MM.1S (cell line): ENCODE measurements around the gene SRSF3.
A peak's percentile ranks its signal among the peaks of the same experiment; 100 is the strongest.

Experiments
- DNase-seq: peaks from one replicate; pipeline ENCODE4 v3.0.0-alpha.2; 2015
- H2AFZ ChIP-seq: fragments of 300-600 bp; sonication (generic); 2 replicates; pipeline ENCODE4 v1.6.0; 2016; ENCODE audit warnings: antibody characterized with exemption, low read length
- H3F3A ChIP-seq: fragments of 300-600 bp; sonication (generic); 2 replicates; pipeline ENCODE4 v1.6.1; 2016; ENCODE audit warnings: mild to moderate bottlenecking, antibody characterized with exemption, low read length, moderate library complexity, mixed read lengths; ENCODE audit not compliant: insufficient read depth
- H3K27ac ChIP-seq: fragments of 300-600 bp; sonication (generic); 2 replicates; pipeline ENCODE4 v1.5.1; 2016; ENCODE audit warnings: mild to moderate bottlenecking, low read length
- H3K27me3 ChIP-seq: fragments of 300-600 bp; sonication (generic); replicated peaks from 2 replicates; pipeline ENCODE4 v1.6.0; 2016; ENCODE audit warnings: low read length; ENCODE audit not compliant: insufficient read depth
- H3K36me3 ChIP-seq: fragments of 300-600 bp; sonication (generic); replicated peaks from 2 replicates; pipeline ENCODE4 v1.6.1; 2016; ENCODE audit warnings: mild to moderate bottlenecking, low read length, mixed read lengths; ENCODE audit not compliant: insufficient read depth
- H3K4me1 ChIP-seq: fragments of 300-600 bp; sonication (generic); 2 replicates; pipeline ENCODE4 v1.6.1; 2016; ENCODE audit warnings: low read length, mixed read lengths
- H3K4me2 ChIP-seq: fragments of 300-600 bp; sonication (generic); 2 replicates; pipeline ENCODE4 v1.6.0; 2016; ENCODE audit warnings: low read depth, low read length
- H3K4me3 ChIP-seq: fragments of 300-600 bp; sonication (generic); 2 replicates; pipeline ENCODE4 v1.5.1; 2016; ENCODE audit warnings: low read length, mixed read lengths
- H3K79me2 ChIP-seq: fragments of 300-600 bp; sonication (generic); 2 replicates; pipeline ENCODE4 v1.6.1; 2016; ENCODE audit warnings: mixed run types, low read length, mixed read lengths
- H3K9ac ChIP-seq: fragments of 300-600 bp; sonication (generic); 2 replicates; pipeline ENCODE4 v1.6.1; 2016; ENCODE audit warnings: low read length, mixed read lengths
- H3K9me2 ChIP-seq: fragments of 300-600 bp; sonication (generic); replicated peaks from 2 replicates; pipeline ENCODE4 v1.6.1; 2016; ENCODE audit warnings: mild to moderate bottlenecking, low read length, mixed read lengths; ENCODE audit not compliant: insufficient read depth
- H3K9me3 ChIP-seq: fragments of 300-600 bp; sonication (generic); replicated peaks from 2 replicates; pipeline ENCODE4 v1.6.1; 2016; ENCODE audit warnings: mild to moderate bottlenecking, low read length, mixed read lengths; ENCODE audit not compliant: insufficient read depth
- H4K20me1 ChIP-seq: fragments of 300-600 bp; sonication (generic); 2 replicates; pipeline ENCODE4 v1.6.1; 2016; ENCODE audit warnings: mild to moderate bottlenecking, low read length, moderate library complexity, mixed read lengths; ENCODE audit not compliant: insufficient read depth
- EZH2 ChIP-seq: fragments of 300-600 bp; sonication (generic); optimal IDR thresholded peaks from 2 replicates; pipeline ENCODE3; 2017; ENCODE audit warnings: low read depth, mild to moderate bottlenecking, antibody characterized with exemption, low read length, mixed read lengths
- EZH2phosphoT487 ChIP-seq: fragments of 300-600 bp; sonication (generic); IDR thresholded peaks from 2 replicates; pipeline ENCODE4 v1.6.1; 2018; ENCODE audit warnings: antibody characterized with exemption, low read length
- TF ChIP-seq, protein P1 (sequence below): fragments of 300-600 bp; sonication (generic); IDR thresholded peaks from 2 replicates; pipeline ENCODE4 v1.5.1; 2016; ENCODE audit warnings: antibody characterized with exemption, low read length, mixed read lengths

Gene SRSF3

DNA sequence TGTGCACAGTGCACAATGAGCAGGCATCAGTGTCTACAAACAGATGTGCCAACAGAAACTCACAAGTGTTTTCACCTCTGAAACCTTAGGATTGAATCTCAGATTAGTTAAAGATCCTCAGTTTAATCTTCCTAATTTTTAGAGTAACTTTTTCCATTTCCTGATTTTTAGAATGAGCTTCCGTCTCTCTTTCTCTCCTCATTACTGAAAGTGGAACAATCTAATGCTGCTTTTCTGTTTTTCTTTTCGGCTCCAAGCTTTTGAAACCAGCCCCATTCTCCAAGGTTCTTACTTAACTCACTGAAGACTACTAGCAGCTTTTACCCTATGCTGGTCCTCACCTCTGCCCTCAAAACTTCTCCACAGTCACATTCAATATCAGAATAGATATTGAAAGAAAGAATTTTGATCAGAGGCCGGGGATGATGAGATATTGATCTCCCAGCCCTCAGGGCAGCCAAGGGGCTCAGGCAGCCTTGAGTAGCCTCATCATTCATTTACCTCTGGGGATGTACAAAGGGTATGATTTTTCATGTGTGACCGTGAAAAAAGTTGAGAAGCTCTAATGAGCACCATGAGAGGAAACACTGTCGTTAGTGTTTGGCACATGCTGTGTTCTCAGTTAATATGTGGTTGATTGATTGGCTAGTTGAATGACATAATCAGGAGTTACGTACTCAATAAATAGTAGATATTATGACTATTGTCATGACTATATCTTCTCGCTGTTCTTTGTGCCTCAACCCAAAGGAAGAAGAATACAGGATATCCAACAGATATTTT is 35.0 kb upstream of the SRSF3 start:
- H3K27ac ChIP-seq = no peak overlapping the region
- H3K79me2 ChIP-seq = no peaks in the 10 kb centered on the region
- H3K9me3 ChIP-seq = no peaks in the 10 kb centered on the region
- H4K20me1 ChIP-seq = no peaks in the 10 kb centered on the region
- no peak overlapping the region for H3K9ac ChIP-seq
- H3K27me3 ChIP-seq = no peaks in the 10 kb centered on the region
- no peak overlapping the region for H2AFZ ChIP-seq
- H3K4me2 ChIP-seq = peak overlapping the region; percentile 15; the same call in 1 of the 2 replicates
- H3F3A ChIP-seq = no peaks in the 10 kb centered on the region
- peaks cover 9% of the 10 kb centered on the region; the same call in 1 of the 2 replicates for H3K4me1 ChIP-seq
- H3K9me2 ChIP-seq = no peaks in the 10 kb centered on the region
- DNase-seq = no peak
- TF ChIP-seq EZH2 (no peak), EZH2phosphoT487 (no peak)
- no peaks in the 10 kb centered on the region for H3K36me3 ChIP-seq
- no peak overlapping the region for H3K4me3 ChIP-seq

DNA sequence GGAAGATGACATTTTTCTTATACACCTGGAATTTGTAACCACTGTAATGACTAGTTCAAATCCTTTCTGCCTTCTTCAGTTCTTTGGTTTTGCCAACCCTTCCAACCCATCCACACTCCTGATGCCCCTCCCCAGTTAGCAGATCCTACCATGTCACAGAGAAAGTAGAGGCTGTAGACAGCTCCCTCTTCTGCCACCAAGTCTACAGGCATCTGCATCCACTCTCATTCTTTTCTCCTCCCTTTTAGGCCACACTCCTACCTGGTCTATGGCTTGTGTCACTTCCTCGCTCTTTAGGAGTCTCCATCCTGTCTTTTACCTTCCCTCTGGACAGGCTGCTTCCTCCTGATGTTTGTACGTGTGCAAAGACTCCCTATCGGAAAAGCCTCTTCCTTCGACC is 33.3 kb upstream of the SRSF3 start:
- Histone ChIP-seq H3K36me3 (no peaks in the 10 kb centered on the region), H3K79me2 (no peaks in the 10 kb centered on the region), H2AFZ (no peak overlapping the region), H3K9ac (no peak overlapping the region), H3F3A (no peaks in the 10 kb centered on the region), H4K20me1 (no peaks in the 10 kb centered on the region), H3K4me3 (no peak overlapping the region), H3K4me2 (no peak overlapping the region), H3K9me3 (no peaks in the 10 kb centered on the region), H3K27me3 (no peaks in the 10 kb centered on the region), H3K9me2 (no peaks in the 10 kb centered on the region), H3K27ac (no peak overlapping the region), H3K4me1 (peaks cover 6% of the 10 kb centered on the region; the same call in 1 of the 2 replicates)
- TF ChIP-seq EZH2phosphoT487 (no peak), EZH2 (no peak)
- TF ChIP-seq, protein P1, sequence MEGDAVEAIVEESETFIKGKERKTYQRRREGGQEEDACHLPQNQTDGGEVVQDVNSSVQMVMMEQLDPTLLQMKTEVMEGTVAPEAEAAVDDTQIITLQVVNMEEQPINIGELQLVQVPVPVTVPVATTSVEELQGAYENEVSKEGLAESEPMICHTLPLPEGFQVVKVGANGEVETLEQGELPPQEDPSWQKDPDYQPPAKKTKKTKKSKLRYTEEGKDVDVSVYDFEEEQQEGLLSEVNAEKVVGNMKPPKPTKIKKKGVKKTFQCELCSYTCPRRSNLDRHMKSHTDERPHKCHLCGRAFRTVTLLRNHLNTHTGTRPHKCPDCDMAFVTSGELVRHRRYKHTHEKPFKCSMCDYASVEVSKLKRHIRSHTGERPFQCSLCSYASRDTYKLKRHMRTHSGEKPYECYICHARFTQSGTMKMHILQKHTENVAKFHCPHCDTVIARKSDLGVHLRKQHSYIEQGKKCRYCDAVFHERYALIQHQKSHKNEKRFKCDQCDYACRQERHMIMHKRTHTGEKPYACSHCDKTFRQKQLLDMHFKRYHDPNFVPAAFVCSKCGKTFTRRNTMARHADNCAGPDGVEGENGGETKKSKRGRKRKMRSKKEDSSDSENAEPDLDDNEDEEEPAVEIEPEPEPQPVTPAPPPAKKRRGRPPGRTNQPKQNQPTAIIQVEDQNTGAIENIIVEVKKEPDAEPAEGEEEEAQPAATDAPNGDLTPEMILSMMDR = no peak
- no peak for DNase-seq

DNA sequence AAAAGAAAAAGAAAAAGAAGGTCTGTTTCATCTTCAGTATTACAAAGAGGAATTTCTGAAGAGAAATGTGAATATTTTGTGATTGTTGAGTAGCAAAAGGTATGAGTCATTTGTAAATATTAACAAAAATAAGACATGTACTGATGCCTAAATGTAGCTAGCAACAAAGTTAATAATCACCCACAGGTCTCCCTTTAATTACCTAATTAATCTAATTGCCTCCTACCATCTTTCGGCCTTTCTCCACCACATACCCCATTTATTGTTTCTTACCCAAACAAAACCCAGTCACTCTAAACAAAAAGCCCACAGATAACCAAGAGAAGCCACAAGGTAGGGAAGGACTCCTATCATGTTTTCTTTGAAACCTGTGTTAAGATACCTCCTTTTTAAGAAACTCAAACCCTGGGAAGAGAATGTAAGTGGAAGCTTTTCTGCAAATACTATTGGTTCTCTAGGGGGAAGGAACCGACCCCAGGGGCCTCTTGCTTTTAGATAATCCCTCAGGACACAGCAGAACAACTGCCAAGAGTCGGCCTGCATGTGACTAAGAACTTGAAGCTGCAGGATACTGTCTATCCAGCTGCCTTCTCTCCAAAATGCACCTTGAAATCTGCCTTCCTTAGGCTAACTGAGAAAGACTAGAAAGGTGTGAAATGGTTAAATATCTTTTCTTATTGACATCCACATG is 30.8 kb upstream of the SRSF3 start:
- H3K27ac ChIP-seq = no peak overlapping the region

More for the DNA sequence above, 30.8 kb upstream of the SRSF3 start:
- TF ChIP-seq, protein P1 = no peak
- TF ChIP-seq EZH2 = no peak
- no peak for TF ChIP-seq EZH2phosphoT487
- H3K4me3 ChIP-seq = no peak overlapping the region
- H3K36me3 ChIP-seq = no peaks in the 10 kb centered on the region
- no peak overlapping the region for H3K4me2 ChIP-seq
- no peaks in the 10 kb centered on the region for H3F3A ChIP-seq
- no peaks in the 10 kb centered on the region for H3K9me3 ChIP-seq
- DNase-seq = no peak
- no peak overlapping the region for H3K9ac ChIP-seq
- no peaks in the 10 kb centered on the region for H4K20me1 ChIP-seq
- H3K79me2 ChIP-seq = no peaks in the 10 kb centered on the region
- no peaks in the 10 kb centered on the region for H3K9me2 ChIP-seq
- no peak overlapping the region for H2AFZ ChIP-seq
- peaks cover 6% of the 10 kb centered on the region; the same call in 1 of the 2 replicates for H3K4me1 ChIP-seq
- H3K27me3 ChIP-seq = no peaks in the 10 kb centered on the region
